ENCODE results near the gene MAP3K14. TPM values are rescaled to one million over a fixed set of nuclear protein-coding genes. Genes with fewer than 3 reads are reported as not detected.
A peak's percentile ranks its signal among the peaks of the same experiment; 100 is the strongest.

MAP3K14 gene
- total RNA-seq, 1 donor from 2014 or later: 2.0 TPM

DNA sequence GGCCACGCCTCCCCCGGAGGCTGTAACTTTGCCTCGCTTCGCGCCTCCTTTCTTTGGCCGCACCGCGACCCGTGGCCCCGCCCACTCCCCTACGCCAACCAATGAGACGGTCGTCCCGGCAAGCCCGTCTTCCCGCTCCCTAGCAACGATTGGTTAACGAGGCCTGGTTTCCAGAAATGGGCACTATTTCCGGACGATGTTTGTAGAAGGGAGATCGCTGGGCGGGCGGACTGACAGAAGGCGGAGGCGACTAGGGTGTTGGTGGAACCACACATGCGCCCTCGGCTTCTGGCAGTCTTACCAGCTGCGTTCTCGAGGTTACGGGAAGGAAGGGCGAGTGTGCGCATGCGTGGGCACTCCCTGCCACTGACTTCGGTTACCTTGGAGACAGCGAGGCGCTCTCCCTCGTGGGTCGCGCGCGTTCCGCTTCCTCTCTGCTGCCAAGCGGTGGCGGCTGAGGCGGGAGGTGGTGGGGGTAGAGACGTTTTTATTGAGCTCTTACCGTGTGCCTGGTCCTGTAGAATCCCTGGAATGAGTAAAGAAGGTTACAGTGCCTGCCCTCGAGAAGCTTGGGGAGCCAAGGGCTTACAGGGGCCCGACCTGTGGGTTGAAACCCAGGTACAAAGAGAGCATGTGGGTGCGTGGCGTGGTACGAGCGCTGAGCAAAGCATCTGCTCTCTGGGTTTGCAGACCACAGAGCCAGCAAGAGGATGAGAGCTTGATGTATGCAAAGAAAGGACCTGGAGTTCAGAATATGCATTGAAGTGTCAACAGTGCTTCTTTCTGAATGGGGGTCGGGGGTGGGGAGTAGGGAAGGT, 500 bp upstream of the MAP3K14 start:
- peak; percentile 100 for DNase-seq (ENCODE audit: low read depth, low spot score)

DNA sequence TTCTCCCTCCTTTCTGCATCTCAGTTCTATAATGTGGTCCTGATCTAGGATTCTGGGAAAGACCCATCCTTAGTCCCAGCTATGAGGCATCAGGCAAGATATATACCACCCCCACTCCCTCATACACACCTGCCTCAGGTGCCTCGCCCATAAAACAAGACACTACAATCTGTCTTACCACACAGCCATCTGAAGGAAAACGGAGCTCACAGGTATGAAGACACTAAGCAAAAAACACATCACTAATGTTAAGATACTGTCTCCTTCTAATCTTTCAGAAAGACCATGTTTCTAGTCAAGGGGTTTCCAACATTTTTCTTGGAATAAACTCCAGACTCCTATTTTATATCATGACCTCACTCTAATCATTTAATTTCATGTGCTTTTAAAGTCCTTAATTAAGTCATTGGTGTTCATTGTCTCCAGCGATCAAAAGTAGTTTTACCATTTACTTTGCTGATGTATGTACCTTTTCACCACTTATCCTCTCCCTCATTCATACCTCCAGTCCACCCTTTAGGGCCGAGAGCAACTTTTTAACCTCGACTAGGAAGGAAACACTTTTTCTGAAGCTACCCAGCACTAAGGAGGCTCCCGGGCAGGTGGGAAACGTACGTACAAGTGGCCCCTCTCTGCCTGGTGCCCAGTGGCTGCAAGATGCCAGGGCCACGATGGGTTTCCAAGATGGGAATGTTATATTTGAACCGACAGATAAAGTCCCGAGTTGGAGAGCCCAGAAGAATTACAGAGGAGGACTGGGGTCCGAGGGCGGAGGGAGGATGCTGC, 979 bp downstream of the MAP3K14 start:
- DNase-seq (ENCODE audit: low read depth, low spot score): no peak

DNA sequence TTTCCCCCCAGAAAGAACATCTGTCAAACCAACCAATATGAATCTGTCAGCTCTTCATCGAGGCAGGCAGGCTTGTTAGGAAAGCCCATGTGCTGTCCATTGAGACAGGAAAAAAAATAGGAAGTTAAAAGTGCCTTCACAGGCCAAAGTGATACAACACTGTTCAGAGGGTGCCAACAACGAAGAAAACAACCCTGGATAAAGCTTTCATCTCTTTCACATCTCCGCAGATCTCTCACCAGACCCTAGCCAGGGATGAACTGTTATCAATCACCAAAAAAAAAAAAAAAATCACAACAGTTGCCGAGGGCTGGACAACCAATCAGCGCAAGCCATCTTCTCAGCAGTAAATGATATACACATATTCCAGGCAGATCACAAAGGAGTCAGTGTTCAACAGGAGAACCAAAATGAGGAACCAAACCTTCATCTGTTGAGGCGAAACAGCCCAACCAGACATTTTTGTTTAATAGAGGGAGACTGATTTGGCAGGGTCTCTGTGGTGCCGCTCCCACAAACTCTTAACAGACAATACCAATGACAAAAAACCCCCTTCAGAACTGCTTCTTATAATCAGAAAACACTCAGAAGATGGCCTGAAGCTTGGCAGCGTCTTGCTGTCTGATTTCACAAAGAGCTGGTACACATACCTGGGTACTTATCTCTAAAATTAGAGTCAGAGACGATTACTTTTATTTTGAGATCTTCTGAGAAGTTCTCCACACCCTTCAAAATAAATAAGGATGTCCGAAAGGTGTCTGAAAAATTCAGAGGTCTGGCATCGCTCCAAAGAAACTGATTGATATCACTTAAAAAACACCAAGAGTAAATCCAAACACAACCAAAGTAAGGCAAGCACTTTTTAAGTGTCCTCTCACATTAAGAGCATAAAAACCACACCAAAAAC, 1.8 kb downstream of the MAP3K14 start:
- DNase-seq (ENCODE audit: low read depth, low spot score): no peak

DNA sequence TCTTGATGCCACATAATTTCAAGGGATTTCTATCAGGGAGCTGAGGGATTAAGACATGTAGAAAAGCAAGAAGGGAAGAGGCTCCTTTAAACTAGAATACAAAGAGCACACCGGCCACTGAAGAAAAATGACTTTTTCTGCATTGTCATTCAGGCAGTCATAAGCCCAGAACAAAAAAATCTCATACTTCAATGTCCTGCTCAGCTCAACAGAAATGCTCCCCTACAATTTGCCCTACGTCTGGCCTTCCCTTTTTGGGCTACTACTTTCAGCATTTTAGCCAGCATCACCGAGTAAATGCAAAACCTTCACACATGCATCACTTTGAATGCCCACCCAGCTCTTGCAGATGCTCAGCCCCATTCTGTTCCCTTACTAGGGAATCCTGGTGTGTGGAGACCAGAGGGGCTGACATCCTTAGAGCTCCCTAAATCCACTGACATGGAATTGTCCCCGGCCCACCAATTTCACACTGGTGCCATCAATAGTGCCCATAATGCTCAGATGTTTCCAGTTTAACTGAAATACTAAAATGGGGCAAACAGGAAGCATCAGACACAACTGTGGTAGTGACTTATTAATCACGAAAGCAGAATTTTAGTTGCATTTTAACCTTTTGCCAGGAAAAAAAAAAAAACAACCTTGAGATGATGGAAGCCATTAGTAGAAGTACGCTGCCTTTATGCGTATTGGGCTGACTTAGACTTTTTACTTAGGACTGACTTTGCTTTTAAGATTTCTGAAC, 2.7 kb downstream of the MAP3K14 start:
- DNase-seq (ENCODE audit: low read depth, low spot score): no peak

DNA sequence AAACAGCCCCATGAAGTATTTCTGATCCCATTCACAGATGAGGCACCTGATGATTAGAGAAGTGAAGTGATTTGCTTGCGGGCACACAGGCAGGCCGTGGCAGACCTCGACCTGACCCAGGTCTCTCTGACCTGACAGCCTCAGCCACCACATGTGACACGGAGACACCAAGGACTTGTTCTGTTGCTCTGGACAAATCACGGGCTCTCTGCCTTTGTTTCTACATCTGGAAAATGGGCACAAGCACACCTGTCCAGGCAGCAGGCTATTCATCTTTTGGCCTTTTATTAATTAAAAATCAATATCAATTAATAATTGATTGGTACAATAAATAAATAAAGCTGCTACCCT, 3.4 kb downstream of the MAP3K14 start:
- no peak for DNase-seq (ENCODE audit: low read depth, low spot score)

DNA sequence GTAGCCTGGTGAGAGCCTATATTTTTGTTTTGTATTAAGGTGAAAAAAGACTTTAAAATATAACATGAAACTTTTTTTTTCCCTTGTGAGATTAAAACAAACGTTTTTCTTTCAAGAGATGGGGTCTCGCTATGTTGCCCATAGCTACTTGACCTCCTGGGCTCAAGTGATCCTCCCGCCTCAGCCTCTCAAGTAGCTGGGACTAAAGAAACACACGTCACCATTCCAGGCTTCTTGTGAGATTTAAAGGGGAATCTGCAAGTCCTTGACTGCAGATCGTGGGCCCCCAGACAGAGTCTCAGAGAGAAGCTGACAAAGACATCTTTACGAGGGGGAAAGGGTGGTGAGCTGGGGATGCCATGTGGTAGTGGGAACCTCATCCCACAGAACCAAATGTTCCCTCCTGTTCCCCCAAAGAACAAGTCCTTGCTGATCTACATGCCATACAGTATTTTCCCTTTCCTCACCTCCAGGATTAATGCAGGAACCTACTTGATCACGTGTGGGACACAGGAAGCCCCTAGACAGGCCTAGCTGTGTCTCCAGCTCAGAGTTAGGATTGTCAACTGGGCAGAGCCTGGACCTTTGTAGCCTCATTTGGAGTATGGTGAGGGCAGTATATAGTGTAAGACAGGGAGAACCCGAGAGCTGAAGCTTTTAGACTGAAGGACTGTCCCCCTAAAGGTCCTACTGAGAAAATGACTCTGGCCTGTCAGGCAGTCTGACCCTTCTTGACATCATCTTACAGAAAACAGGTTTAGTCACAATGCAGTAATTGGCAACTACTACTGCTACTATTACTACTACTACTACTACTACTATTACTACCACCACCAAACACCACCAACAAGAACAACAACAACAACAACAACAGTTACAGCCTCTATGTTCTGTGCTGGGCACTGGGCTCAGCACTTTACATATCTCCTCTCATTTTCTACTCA, 4.1 kb downstream of the MAP3K14 start:
- DNase-seq (ENCODE audit: low read depth, low spot score): no peak

DNA sequence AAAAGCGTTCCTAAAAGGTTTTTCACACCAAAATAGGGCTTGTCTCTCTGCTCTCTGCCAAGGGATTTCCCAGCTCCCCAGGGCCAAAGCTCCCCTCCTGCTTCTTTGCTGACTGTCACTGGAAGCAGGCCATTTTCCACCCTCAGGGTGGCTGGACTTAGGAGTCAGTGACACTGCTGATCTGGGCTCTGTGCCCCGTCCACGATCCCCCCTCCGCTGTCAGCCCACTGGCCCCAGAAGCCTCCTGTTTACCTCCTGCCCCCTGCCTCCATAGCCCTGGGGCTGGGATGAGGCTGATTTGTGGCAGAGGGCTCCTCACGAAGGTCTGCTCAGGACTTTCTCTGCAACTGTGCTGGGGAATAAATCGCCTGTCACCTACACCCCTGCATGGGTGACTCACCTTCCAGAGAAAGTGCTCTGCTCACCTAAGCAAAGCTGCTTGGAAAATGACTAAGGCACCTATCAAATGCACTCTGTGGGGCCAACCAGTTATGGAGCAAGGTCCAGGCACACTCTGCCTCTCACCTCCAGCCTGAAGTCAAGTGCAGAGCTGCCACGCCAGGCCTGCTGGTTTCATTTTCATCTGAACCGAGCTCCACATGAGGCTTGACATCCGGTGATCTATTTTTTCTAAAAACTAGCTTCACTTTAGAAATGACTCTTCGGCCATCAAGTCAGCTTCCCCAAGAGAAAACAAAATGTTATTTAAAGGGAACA, 4.9 kb downstream of the MAP3K14 start:
- no peak for DNase-seq (ENCODE audit: low read depth, low spot score)

DNA sequence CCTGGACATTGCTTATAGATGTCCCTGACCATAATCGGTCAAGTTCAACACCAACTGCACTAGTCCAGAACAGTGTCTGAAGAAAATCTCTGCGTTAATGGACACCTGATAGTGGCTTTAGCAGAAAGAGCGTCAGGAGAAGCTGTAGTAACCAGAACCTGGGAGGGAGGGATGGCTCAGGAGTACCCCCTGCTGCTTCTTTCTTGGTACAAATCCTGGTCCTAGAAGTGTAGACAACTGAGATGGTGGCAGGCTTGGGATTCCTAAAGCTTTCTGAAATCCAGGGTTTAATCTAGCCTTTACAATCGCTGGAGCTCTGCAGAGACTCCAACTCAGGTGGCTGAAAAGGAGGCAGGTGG, 5.4 kb downstream of the MAP3K14 start:
- no peak for DNase-seq (ENCODE audit: low read depth, low spot score)

DNA sequence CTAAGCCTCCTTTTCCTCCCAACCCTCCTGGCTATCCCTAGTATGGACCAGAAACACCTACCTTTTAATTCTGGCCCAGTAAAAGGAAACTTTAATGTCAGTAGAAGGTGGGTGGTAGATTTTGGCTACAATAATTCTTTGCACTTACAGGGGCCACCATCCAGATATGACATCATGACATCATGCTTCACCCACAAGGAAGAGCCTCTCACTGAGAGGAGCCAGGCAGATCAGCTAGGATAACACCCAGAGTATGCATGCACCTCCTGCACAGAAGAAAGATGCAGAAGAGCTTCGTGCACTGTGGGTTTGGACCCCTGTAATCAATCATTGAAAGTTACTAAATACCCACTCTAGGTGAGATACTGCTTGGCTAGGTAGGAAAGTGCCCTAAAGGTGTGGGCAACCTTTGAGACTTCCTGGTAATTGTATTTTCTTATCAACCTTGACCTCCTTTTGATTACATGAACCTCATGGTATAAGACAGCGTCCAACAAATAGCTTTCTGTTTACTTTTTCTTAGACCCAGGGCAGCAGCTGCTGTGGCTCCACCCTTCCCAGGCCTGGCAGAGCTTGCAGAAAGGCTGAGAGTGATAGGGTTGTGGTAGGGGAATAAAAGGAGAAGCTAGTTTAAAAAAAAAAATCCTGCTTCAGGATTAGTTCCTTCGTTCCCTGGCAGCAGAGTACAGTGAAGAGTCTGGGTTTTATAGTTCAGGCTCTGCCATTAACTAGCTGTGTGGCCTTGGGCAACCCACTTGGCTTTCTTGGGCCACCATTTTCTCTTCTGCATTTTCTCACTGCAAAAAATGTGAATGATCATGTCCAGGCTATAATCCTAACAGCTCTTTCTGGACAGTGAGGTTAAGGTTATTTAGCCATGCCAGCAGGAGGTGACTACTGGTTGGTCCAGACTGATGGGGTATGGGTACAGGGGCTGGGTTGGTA, 6.2 kb downstream of the MAP3K14 start:
- DNase-seq (ENCODE audit: low read depth, low spot score): no peak

DNA sequence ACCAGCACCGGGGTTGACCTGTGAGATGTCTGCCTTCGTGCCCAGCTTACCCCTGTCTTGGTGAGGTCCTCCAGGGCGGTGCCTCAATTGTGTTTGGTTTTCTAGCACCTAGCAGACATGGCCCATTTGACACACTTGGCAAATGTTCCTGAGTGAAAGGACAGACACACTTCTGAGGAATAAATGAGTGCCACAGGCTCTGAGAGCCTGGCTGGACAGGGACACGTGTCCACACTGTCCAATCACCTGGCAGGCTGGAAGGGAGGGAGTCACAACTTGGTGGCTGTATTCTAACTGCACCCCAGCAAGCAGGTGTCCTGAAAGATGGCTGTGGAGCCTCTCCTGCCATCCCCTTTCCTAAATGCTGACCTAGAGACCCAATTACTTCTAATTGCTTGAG, 7.4 kb downstream of the MAP3K14 start:
- no peak for DNase-seq (ENCODE audit: low read depth, low spot score)

DNA sequence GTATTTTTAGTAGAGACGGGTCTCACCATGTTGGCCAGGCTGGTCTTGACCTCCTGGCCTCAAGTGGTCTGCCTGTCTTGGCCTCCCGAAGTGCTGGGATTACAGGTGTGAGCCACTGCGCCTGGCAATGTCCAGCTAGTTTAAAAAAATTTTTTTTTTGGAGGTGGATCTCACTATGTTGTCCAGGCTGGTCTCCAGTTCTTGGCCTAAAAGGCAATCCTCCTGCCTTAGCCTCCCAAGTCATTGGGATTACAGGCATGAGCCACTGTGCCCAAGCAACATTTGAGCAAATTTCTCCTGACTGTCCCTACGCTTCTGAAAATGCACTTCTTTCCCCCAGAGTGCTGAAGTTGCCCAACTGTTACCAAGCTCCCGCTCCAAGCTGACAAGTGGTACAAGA, 8.0 kb downstream of the MAP3K14 start:
- DNase-seq (ENCODE audit: low read depth, low spot score): no peak

DNA sequence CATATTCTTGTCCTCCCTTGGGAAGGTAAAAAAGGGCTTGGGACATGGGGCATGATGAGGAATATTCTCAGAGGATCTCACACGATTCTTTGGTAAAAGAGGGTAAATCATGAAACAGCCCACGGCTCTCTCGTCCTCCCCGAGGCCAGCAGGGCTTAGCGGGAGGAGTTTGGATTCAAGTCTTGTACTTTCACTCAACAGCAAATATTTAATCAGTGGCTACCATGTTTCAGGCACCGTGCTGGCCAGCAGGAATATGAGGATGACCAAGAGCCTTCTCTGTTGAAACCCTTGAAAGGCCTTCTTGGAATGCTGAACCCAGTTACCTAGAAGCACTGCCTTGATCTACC, 8.8 kb downstream of the MAP3K14 start:
- no peak for DNase-seq (ENCODE audit: low read depth, low spot score)

DNA sequence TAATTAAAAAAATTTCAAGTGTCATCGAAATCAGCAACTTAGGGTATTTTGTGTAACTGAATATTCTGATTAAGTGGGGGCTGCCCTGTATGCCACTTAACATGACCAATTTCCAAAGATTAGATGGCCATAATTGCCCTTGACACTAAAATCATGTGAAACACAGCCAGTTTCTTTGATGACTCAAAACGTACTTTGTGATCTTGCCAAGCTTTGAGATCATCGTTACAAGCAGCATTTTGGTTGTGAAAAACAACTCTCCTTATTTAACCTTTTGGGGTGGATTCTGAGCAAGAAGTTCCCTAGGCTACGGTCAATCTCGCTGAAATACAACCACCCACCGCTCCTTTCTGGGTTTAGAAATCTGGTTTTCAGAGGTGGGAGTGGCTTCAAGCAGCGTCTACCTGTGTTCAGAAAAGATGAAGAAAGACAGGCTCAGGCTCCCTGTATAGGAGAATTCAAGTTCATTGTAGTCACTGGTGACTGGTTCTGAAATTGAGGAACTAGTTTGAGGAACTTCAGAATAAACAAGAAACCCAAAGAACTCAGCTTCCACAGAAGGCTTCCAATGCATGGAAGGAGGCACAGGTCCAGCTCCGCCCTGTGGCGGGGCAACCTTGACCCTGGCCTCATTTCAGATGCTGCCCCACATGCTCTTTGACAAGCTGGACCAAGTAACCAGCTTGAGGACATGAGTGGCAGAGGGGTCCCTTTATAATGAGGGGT, 9.4 kb downstream of the MAP3K14 start:
- DNase-seq (ENCODE audit: low read depth, low spot score): peak; percentile 52

DNA sequence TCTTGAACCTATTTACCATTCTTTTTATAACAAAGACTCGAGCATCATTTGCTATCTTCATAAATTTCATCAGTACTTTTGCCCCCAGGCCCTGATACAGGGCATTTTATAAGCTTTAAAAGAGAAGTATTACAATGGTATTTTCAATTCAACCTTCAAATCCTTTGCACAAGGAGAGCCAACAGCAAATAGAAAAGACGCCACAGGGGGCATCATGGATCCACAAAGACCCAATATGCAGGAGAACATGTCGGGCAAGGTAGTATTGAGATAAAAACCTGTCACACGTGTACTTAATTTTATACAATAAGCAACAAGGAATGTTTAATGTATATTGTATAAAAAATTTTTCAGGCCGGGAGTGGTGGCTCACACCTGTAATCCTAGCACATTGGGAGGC, 10.2 kb downstream of the MAP3K14 start:
- no peak for DNase-seq (ENCODE audit: low read depth, low spot score)

DNA sequence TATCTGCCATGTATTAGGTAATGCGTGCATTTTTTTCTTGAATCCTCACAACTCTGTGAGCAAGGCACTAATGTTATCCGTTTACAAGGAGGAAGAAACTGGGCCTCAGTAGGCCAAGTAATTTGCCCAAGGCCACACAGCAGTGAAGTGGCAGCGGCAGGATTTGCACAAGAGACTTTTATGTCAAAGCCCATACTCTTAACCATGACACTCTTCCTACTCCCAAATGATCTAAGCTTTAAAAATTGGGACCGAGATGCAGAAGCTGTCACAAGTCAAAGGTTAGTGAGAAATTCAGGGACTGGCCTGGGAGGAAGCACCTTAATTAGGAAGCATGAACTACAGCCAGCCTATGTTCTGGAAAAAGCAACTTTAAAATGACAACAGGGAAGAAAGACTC, 10.7 kb downstream of the MAP3K14 start:
- DNase-seq (ENCODE audit: low read depth, low spot score): no peak

DNA sequence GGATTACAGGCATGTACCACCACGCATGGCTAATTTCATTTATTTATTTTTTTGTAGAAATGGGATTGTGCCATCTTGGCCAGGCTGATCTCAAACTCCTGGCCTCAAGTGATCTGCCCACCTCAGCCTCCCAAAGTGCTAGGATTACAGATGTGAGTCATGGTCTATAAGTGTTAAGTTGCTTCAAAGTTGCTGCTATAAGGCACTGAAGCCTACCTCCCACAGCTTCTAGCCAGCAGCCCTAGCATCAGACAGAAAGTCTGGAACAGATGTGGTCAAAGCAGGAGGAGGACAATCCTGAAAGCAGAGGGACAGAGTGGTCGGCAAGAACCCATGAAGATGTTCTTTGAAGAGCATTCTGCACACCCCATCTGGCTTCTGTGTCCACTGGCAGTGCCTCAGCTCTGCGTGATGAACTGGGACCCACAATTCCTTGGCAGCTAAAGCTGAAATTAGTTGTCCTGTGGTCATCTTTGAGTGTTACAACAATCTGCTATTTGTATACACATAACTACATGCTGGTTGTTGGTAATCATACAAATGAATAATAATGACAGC, 11.2 kb downstream of the MAP3K14 start:
- no peak for DNase-seq (ENCODE audit: low read depth, low spot score)

DNA sequence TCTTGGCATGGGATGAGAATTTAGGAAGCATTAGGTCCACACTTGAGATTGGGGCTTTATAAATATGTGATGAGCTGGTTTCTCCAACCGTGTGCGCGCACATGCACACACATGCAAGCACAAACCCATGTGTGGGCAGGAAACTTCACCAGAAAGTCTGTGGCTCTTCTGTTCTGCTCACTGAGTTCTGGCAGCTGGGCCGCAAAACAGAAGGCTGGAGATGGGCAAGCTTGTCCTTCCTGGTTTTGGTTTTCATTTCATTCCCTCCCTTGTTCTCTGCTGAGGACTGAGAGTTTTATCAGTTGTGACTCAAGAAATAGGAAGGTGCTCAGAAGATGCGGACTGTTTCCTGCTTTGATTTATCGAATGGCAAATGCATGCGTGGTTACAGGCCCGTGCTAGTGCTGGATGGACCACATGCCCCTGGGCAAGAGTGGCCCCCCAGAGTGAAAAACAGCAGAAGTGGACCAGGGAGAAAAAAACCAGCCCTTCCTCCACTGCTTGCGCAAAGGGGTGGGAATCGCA, 14.1 kb downstream of the MAP3K14 start:
- DNase-seq (ENCODE audit: low read depth, low spot score): no peak

Measured in pulmonary artery endothelial cell (primary cell).